H9 (cell line): Measurements from ENCODE around the gene PCYT1A. TPM values are rescaled to one million over a fixed set of nuclear protein-coding genes. Genes with fewer than 3 reads are reported as not detected.
"Not testable (repeated sequence)": the region's sequence is repeated elsewhere in the genome, so short reads cannot be mapped to it uniquely, and the experiment has no call there.

ENCODE experiments used
- DNase-seq: peaks from one replicate; pipeline ENCODE4 v3.0.0-alpha.2; 2017
- H2AFZ ChIP-seq: one replicate; pipeline ENCODE4 v1.6.1; 2013; ENCODE audit warnings: mild to moderate bottlenecking, low read length, control low read depth, moderate library complexity
- H2AK5ac ChIP-seq: 2 replicates; pipeline ENCODE4 v1.6.1; 2013; ENCODE audit warnings: low read length, control low read depth, mixed read lengths; ENCODE audit not compliant: insufficient read length
- H2BK120ac ChIP-seq: one replicate; pipeline ENCODE4 v1.6.1; 2013; ENCODE audit warnings: low read depth, mild to moderate bottlenecking, low read length, control low read depth, inconsistent platforms; ENCODE audit not compliant: poor library complexity, severe bottlenecking
- H2BK12ac ChIP-seq: 2 replicates; pipeline ENCODE4 v1.6.1; 2013; ENCODE audit warnings: low read length, control low read depth, mixed read lengths, low read depth; ENCODE audit not compliant: insufficient read length
- H2BK15ac ChIP-seq: 2 replicates; pipeline ENCODE4 v1.6.1; 2013; ENCODE audit warnings: low read depth, low read length, control low read depth
- H2BK20ac ChIP-seq: one replicate; pipeline ENCODE4 v1.6.1; 2013; ENCODE audit warnings: low read depth, mild to moderate bottlenecking, low read length, control low read depth, inconsistent platforms; ENCODE audit not compliant: poor library complexity, severe bottlenecking
- H2BK5ac ChIP-seq: 2 replicates; pipeline ENCODE4 v1.6.1; 2013; ENCODE audit warnings: low read length, control low read depth, mixed read lengths; ENCODE audit not compliant: insufficient read length
- H3K14ac ChIP-seq: 2 replicates; pipeline ENCODE4 v1.6.1; 2013; ENCODE audit warnings: low read length, control low read depth; ENCODE audit not compliant: insufficient read depth
- H3K18ac ChIP-seq: 2 replicates; pipeline ENCODE4 v1.6.1; 2013; ENCODE audit warnings: low read depth, mild to moderate bottlenecking, mixed read lengths, low read length, control low read depth; ENCODE audit not compliant: insufficient read length
- H3K23ac ChIP-seq: 2 replicates; pipeline ENCODE4 v1.6.1; 2013; ENCODE audit warnings: low read length, control low read depth, mixed read lengths, low read depth; ENCODE audit not compliant: insufficient read length
- H3K23me2 ChIP-seq: 2 replicates; pipeline ENCODE4 v1.6.1; 2013; ENCODE audit warnings: low read depth, mild to moderate bottlenecking, mixed read lengths, low read length, control low read depth; ENCODE audit not compliant: insufficient read length, poor library complexity, severe bottlenecking
- H3K27ac ChIP-seq: 2 replicates; pipeline ENCODE4 v1.5.1; 2013; ENCODE audit warnings: low read length, control low read depth, mixed read lengths, low read depth; ENCODE audit not compliant: insufficient read length
- H3K27me3 ChIP-seq: 2 replicates; pipeline ENCODE4 v1.6.1; 2013; ENCODE audit warnings: low read length, control low read depth, inconsistent platforms; ENCODE audit not compliant: insufficient read depth
- H3K4ac ChIP-seq: 2 replicates; pipeline ENCODE4 v1.6.1; 2013; ENCODE audit warnings: low read depth, mild to moderate bottlenecking, control low read depth, inconsistent platforms, low read length, moderate library complexity
- H3K4me1 ChIP-seq: 2 replicates; pipeline ENCODE4 v1.6.1; 2013; ENCODE audit warnings: low read length, control low read depth, inconsistent platforms; ENCODE audit not compliant: insufficient read depth
- H3K4me2 ChIP-seq: 2 replicates; pipeline ENCODE4 v1.6.1; 2013; ENCODE audit warnings: low read length, control low read depth, mixed read lengths; ENCODE audit not compliant: insufficient read length, insufficient read depth
- H3K56ac ChIP-seq: 2 replicates; pipeline ENCODE4 v1.6.1; 2013; ENCODE audit warnings: low read depth, mild to moderate bottlenecking, mixed read lengths, low read length, control low read depth; ENCODE audit not compliant: insufficient read length
- H3K79me1 ChIP-seq: 2 replicates; pipeline ENCODE4 v1.6.1; 2013; ENCODE audit warnings: low read depth, mild to moderate bottlenecking, moderate library complexity, low read length, control low read depth, inconsistent platforms; ENCODE audit not compliant: insufficient read depth, poor library complexity, severe bottlenecking
- H3K79me2 ChIP-seq: 2 replicates; pipeline ENCODE4 v1.6.1; 2013; ENCODE audit warnings: low read length, control low read depth, inconsistent platforms; ENCODE audit not compliant: insufficient read depth
- H3K9ac ChIP-seq: 2 replicates; pipeline ENCODE4 v1.6.1; 2013; ENCODE audit warnings: low read length, control low read depth, mixed read lengths; ENCODE audit not compliant: insufficient read length; ENCODE audit errors: extremely low read depth
- H3K9me3 ChIP-seq: one replicate; pipeline ENCODE4 v1.6.1; 2013; ENCODE audit warnings: low read depth, low read length, inconsistent platforms; ENCODE audit not compliant: control insufficient read depth
- H3T11ph ChIP-seq: one replicate; pipeline ENCODE4 v1.6.1; 2013; ENCODE audit warnings: mild to moderate bottlenecking, low read length, control low read depth, inconsistent platforms
- H4K20me1 ChIP-seq: one replicate; pipeline ENCODE4 v1.6.1; 2013; ENCODE audit not compliant: control insufficient read depth, insufficient read length, insufficient read depth
- H4K5ac ChIP-seq: 2 replicates; pipeline ENCODE4 v1.6.1; 2013; ENCODE audit warnings: low read depth, mild to moderate bottlenecking, mixed read lengths, low read length, control low read depth; ENCODE audit not compliant: insufficient read length
- H4K8ac ChIP-seq: replicated peaks from 2 replicates; pipeline ENCODE4 v1.6.1; 2013; ENCODE audit warnings: low read length, control low read depth, mixed read lengths, low read depth; ENCODE audit not compliant: insufficient read length
- H4K91ac ChIP-seq: 2 replicates; pipeline ENCODE4 v1.6.1; 2013; ENCODE audit warnings: low read depth, mild to moderate bottlenecking, moderate library complexity, mixed read lengths, low read length, control low read depth; ENCODE audit not compliant: insufficient read length
- H3K27ac Mint-ChIP-seq, 3 experiments: 2 replicates in 2 of 3; 3 replicates in 1 of 3; pipeline ENCODE4 v1.8.0; 2020 to 2021; ENCODE audit warnings: mixed read lengths in 3 of 3, mild to moderate bottlenecking in 1 of 3, moderate library complexity in 1 of 3
- H3K27me3 Mint-ChIP-seq: 2 replicates; pipeline ENCODE4 v1.8.0; 2021; ENCODE audit warnings: low read depth, mild to moderate bottlenecking, moderate library complexity, mixed read lengths
- H3K36me3 Mint-ChIP-seq, 3 experiments: 2 replicates in 2 of 3; 3 replicates in 1 of 3; pipeline ENCODE4 v1.8.0; 2020 to 2021; ENCODE audit warnings: low read depth in 3 of 3, mixed read lengths in 3 of 3; ENCODE audit not compliant: insufficient read depth in 1 of 3
- H3K4me1 Mint-ChIP-seq, 2 experiments: 2 replicates each; pipeline ENCODE4 v1.8.0; 2020; ENCODE audit warnings: mixed read lengths in 2 of 2
- H3K4me3 Mint-ChIP-seq, 2 experiments: 2 replicates in 1 of 2; 3 replicates in 1 of 2; pipeline ENCODE4 v1.8.0; 2020 to 2021; ENCODE audit warnings: mild to moderate bottlenecking in 2 of 2, mixed read lengths in 2 of 2, moderate library complexity in 1 of 2
- H3K9me3 Mint-ChIP-seq, 2 experiments: 2 replicates in 1 of 2; 3 replicates in 1 of 2; pipeline ENCODE4 v1.8.0; 2020; ENCODE audit warnings: mild to moderate bottlenecking in 2 of 2, mixed read lengths in 2 of 2, moderate library complexity in 1 of 2
- WGBS: extraction: QIAGEN DNeasy Blood & Tissue Kit; methylation state at CpG from one replicate; pipeline ENCODE4 v1.1.7; 2013; ENCODE audit warnings: missing lambda C conversion rate, low lambda C conversion rate, mixed read lengths; ENCODE audit not compliant: insufficient read length; ENCODE audit errors: extremely low coverage; 5-methylcytosine and 5-hydroxymethylcytosine counted together
- total RNA-seq: library from RNA; stranded (reverse); gene quantifications from 2 replicates; pipeline ENCODE4 v1.2.1, GENCODE V29; 2021

The PCYT1A gene
- total RNA-seq, 1 experiment from 2014 or later, result 31.6 TPM

DNA sequence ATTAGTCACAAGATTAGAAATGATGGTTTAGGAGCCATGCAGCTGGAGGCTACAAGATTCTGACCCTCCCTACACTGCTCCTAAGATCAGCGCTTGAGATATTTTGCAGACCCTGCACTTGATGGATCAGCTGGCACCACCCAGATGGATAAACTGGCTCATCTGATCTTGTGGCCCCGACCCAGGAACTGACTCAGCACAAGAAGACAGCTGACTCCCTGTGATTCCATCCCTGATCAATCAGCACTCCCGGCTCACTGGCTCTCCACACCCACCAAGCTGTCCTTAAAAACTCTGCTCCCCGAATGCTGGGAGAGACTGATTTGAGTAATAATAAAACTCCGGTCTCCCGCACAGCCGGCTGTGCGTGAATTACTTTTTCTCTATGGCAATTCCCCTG, 15.4 kb upstream of the PCYT1A start:
- not testable (repeated sequence) for H2BK15ac ChIP-seq, H3K23ac ChIP-seq, H2BK12ac ChIP-seq, H2BK120ac ChIP-seq, H3K9me3 ChIP-seq, H3K4me1 ChIP-seq, H3K4me3 Mint-ChIP-seq, H3K4me2 ChIP-seq, H4K91ac ChIP-seq, H3K9ac ChIP-seq, H4K8ac ChIP-seq, H3K27ac ChIP-seq, H3K79me1 ChIP-seq, H3K18ac ChIP-seq, H3K27me3 Mint-ChIP-seq, H3T11ph ChIP-seq, H2BK20ac ChIP-seq, H4K5ac ChIP-seq, H3K56ac ChIP-seq, H3K4me1 Mint-ChIP-seq, H4K20me1 ChIP-seq, H3K9me3 Mint-ChIP-seq, DNase-seq, H3K27me3 ChIP-seq, H3K23me2 ChIP-seq, H2BK5ac ChIP-seq, H3K4ac ChIP-seq, H3K79me2 ChIP-seq, H2AK5ac ChIP-seq, H2AFZ ChIP-seq, H3K14ac ChIP-seq
- H3K36me3 Mint-ChIP-seq, result peaks cover 1 to 20% (median 8%) of the 10 kb centered on the region in 3 experiments; a peak in 6 of 7 replicates
- WGBS, result no CpG with 5 or more reads among the region's 8 CpGs
- H3K27ac Mint-ChIP-seq, result peak overlapping the region in 1 of 3 experiments; percentile 2; a peak in 1 of 7 replicates

- H3K4me1 Mint-ChIP-seq, H4K20me1 ChIP-seq, H2BK5ac ChIP-seq, H3K27me3 ChIP-seq, H3T11ph ChIP-seq, H3K27ac Mint-ChIP-seq, H3K56ac ChIP-seq, H3K9ac ChIP-seq, H3K4ac ChIP-seq, H3K9me3 Mint-ChIP-seq, H2BK20ac ChIP-seq, H3K79me2 ChIP-seq, H4K5ac ChIP-seq, H3K23ac ChIP-seq, H3K27me3 Mint-ChIP-seq, H2BK15ac ChIP-seq, H3K79me1 ChIP-seq, H3K27ac ChIP-seq, H3K9me3 ChIP-seq, H3K23me2 ChIP-seq, H3K4me2 ChIP-seq, H4K91ac ChIP-seq, H2BK12ac ChIP-seq, H2BK120ac ChIP-seq, H4K8ac ChIP-seq, H2AFZ ChIP-seq, H3K14ac ChIP-seq, H3K18ac ChIP-seq, DNase-seq, H3K4me1 ChIP-seq, H2AK5ac ChIP-seq, H3K4me3 Mint-ChIP-seq: not testable (repeated sequence)
- WGBS, result no CpG with 5 or more reads among the region's 10 CpGs
- peaks cover 1 to 20% (median 8%) of the 10 kb centered on the region in 3 experiments; a peak in 6 of 7 replicates for H3K36me3 Mint-ChIP-seq
Measured at GRCh38 chr3:196302551-196302950, 15.0 kb upstream of the PCYT1A start.
